ENCODE measurements around the gene SHISAL2B.

GRCh38 chr5:64744914-64745313, 54.6 kb downstream of the SHISAL2B start:
- no peak for TF ChIP-seq CTCF (IDR thresholded peaks at IDR 0.05; ENCODE audit: insufficient read depth, low read length, poor library complexity, severe bottlenecking)
- no peak for TF ChIP-seq EZH2phosphoT487 (conservative IDR thresholded peaks at IDR 0.05; ENCODE audit: low read length)

Data from SU-DHL-6 (cell line).